PFSK-1 (cell line): ENCODE results near the gene SPATS2L.

Source experiments
- FOXP2 ChIP-seq: optimal IDR thresholded peaks from 2 replicates; pipeline ENCODE3; 2011; ENCODE audit warnings: borderline replicate concordance, control low read depth, inconsistent platforms; ENCODE audit not compliant: insufficient read depth; ENCODE audit errors: extremely low read length, extremely low read depth
- POLR2AphosphoS5 ChIP-seq: IDR thresholded peaks from 2 replicates; pipeline ENCODE4 v1.6.1; 2012; ENCODE audit warnings: low read depth, mild to moderate bottlenecking, control low read depth, low read length, moderate library complexity
- REST ChIP-seq, 2 experiments: IDR thresholded peaks; 2 replicates each; pipeline versions ENCODE4 v1.6.1 to v1.8.0; 2011 to 2012; ENCODE audit warnings: low read depth in 2 of 2, low read length in 2 of 2, control low read depth in 1 of 2, inconsistent platforms in 1 of 2, mild to moderate bottlenecking in 1 of 2, moderate library complexity in 1 of 2; ENCODE audit not compliant: insufficient read depth in 1 of 2
- SIN3A ChIP-seq: IDR thresholded peaks from 2 replicates; pipeline ENCODE4 v1.6.1; 2012; ENCODE audit warnings: mild to moderate bottlenecking, low read length, moderate library complexity, borderline replicate concordance; ENCODE audit not compliant: insufficient read depth
- TAF1 ChIP-seq: IDR thresholded peaks from 2 replicates; pipeline ENCODE4 v1.6.1; 2012; ENCODE audit warnings: low read length, control low read depth, borderline replicate concordance; ENCODE audit not compliant: insufficient read depth

Gene SPATS2L

GRCh38 chr2:200317975-200318374 lies 11.5 kb downstream of the SPATS2L start:
- TF ChIP-seq TAF1, result no peak
- TF ChIP-seq SIN3A, result no peak
- TF ChIP-seq POLR2AphosphoS5, result no peak
- TF ChIP-seq REST (IDR thresholded peaks at IDR 0.05; ENCODE audit: insufficient read depth in 1 of 2, low read depth in 2 of 2, low read length in 2 of 2), result no peak
- TF ChIP-seq FOXP2, result no peak

- TF ChIP-seq FOXP2 (no peak), SIN3A (no peak), POLR2AphosphoS5 (no peak), REST (IDR thresholded peaks at IDR 0.05; ENCODE audit: insufficient read depth in 1 of 2, low read depth in 2 of 2, low read length in 2 of 2) (no peak), TAF1 (no peak)
Measured at GRCh38 chr2:200318940-200319435, 12.5 kb downstream of the SPATS2L start.

- TF ChIP-seq SIN3A, result no peak
Measured at GRCh38 chr2:200319548-200320337, 13.2 kb downstream of the SPATS2L start.

- no peak for TF ChIP-seq FOXP2
Measured at GRCh38 chr2:200320344-200320743, 13.9 kb downstream of the SPATS2L start.

GRCh38 chr2:200320991-200321390 lies 14.5 kb downstream of the SPATS2L start:
- TF ChIP-seq POLR2AphosphoS5, result no peak
- TF ChIP-seq SIN3A, result no peak

GRCh38 chr2:200321780-200322534 lies 15.5 kb downstream of the SPATS2L start:
- TF ChIP-seq FOXP2 (no peak), POLR2AphosphoS5 (no peak), REST (IDR thresholded peaks at IDR 0.05; ENCODE audit: insufficient read depth in 1 of 2, low read depth in 2 of 2, low read length in 2 of 2) (no peak), TAF1 (no peak), SIN3A (no peak)
